CMK (cell line): Measurements from ENCODE around the gene PLEKHM1.

Source experiments
- DNase-seq: peaks from one replicate; pipeline ENCODE4 v3.0.0-alpha.2; 2010; ENCODE audit warnings: low read depth

The PLEKHM1 gene

GRCh38 chr17:45427181-45427835 is 63.2 kb downstream of the PLEKHM1 start:
- DNase-seq: no peak

- no peak for DNase-seq
Observed at GRCh38 chr17:45426561-45426960, 64.0 kb downstream of the PLEKHM1 start.

DNA sequence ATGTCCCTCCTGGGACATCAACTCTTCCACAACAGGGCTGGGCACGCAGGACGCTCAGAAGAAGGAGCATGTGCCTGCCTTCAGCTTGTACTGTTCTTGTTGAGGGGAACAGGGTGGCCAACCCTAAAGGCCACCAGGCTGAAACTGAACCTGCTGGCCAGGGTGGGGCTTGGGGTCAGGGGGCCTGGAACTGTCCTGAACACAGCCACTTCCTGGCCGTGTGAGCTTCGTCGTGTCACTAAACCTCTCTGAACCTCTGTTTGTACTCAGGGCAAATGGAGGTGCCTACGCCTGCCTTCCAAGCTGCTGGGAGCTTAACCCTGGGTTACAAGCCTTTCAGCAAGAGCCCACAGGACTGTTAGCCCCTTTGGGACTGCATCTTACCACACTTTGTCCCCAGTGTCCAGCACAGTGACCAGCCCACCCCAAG is 64.5 kb downstream of the PLEKHM1 start:
- no peak for DNase-seq

DNA sequence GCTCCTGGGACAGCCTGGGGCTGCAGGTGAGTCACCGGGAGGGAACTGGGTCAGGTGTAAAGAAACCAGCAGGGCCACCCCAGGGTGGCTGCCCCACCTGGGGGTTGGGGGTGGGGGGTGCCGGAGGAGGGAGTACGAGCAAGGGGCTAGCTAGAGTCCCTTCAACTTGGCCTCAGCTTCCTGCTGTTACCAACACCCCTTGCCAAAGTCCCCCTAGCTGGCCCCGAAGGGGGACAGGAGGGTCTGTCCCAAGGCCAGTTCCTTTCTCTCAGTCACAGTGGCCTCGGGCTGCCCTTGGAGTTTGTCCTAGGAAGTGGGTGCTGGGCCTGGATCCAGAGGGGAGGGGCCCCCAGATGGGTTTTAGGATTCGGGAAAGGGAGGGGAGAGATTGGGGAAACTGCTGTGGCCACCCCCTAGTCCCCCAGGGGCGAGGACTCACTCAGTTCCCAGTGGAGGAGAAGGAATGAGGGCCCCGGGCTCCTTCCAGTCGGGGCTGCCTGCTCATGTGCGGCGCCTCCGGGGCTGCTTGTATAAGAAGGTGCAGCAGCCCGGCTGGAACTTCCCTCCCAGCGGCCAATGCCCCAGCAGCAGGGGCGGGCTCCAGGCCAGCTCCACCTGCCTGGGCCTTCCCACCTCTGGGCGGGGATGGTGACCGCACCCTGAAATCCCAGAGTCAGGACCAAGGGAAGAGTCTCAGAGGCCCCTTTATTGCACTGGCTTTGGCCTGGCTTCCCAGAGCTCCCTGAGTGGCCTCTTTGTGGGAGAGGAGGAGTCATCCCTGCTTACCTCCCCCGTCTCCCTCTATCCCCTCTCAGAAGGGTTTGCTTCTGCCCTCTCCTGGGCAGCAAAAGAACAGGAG is 65.2 kb downstream of the PLEKHM1 start:
- DNase-seq: peak; percentile 89

DNA sequence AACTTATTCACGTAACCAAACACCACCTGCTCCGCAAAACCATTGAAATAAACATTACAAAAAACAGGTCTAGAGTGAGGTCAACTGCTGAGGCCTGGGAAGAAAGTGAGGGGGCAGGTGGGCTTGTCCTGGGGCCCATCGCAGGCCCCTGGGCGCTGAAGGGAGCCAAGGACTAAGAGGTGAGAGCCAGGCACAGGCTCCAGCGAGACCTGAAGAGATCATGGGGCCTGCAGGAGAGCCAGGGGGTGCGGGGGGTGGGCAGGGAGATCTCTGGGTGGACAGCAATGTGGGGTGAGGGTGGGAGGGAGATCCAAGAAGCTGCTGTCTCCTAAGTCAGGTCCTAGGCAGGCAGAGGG is 65.8 kb downstream of the PLEKHM1 start:
- no peak for DNase-seq

DNA sequence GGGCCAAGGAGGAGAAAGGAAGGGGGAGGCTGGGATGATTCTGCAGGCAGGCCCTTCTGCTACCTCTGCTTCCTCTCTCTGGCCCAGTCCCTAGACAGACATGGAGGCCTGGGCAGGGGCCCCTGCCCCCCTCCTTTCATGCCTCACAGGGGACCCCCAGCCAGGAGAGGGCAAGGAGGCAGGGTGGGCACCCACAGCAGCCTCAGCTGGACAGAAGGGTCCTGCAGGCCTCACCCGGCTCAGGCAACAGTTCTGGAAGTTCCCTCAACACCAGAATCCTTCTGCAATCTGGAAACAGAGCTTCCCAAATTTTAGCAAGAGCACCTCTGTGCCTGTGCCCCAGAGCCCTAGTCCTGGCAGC is 66.6 kb downstream of the PLEKHM1 start:
- DNase-seq: no peak

- DNase-seq: no peak
Observed at GRCh38 chr17:45423304-45423974, 67.1 kb downstream of the PLEKHM1 start.

DNA sequence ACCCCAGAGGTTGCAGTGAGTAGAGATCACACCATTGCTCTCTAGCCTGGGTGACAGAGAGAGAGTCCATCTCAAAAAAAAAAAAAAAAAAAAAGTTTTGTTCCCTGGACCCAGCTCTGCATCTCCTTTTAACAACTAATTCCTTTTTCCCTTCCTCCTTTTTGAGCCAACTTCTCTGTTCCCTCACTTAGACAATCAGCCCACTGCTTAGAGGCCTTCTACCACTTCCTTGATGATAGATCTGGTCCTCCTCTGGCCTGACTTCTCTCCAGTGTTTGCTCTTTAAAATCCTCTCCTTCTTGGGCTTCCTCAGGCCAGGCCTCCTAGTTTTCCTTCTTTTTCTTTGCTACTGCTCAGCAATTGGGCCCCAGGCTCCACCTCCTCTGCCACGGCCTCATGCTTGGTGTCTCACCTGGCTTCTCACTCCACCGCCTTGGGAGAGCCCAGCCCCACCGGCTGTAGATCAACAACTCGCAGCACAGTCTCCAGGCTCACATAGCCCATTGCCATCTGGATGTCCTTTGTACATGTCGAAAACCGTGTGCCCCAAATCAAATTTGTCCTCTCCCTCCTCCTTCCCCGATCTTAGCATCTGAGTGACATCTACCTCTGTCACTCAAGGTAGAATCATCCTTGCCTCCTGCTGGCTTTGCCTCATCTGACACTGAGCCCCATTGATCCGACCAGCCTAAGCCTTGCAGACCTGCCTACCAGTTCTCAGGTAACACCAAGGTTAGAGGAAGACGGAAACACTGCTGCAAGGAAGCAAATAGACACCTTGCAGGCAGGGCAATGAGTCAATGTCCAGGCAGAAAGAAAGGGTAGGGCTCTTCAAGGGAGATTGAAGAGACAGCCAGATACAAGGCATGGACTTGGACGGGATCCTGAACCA is 75.3 kb downstream of the PLEKHM1 start:
- DNase-seq: no peak

DNA sequence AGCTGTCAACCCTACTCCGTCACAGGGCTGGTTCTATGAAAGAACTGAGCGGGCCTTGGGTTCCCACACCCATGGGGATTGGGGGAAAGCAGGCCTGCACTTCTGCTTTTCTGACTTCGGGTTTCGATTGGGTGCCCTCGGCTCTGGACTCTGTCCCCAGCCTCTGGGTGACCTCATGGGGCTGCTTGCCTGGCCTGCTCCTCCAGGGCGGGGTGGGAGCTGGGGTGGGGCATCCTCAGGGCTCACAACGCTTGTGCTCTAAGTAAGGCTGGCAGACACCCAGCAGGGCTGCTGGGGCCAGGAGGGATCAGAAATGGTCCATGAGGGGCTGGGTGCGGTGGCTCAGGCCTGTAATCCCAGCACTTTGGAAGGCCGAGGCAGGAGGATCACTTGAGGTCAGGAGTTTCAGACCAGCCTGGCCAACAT is 77.0 kb downstream of the PLEKHM1 start:
- no peak for DNase-seq

DNA sequence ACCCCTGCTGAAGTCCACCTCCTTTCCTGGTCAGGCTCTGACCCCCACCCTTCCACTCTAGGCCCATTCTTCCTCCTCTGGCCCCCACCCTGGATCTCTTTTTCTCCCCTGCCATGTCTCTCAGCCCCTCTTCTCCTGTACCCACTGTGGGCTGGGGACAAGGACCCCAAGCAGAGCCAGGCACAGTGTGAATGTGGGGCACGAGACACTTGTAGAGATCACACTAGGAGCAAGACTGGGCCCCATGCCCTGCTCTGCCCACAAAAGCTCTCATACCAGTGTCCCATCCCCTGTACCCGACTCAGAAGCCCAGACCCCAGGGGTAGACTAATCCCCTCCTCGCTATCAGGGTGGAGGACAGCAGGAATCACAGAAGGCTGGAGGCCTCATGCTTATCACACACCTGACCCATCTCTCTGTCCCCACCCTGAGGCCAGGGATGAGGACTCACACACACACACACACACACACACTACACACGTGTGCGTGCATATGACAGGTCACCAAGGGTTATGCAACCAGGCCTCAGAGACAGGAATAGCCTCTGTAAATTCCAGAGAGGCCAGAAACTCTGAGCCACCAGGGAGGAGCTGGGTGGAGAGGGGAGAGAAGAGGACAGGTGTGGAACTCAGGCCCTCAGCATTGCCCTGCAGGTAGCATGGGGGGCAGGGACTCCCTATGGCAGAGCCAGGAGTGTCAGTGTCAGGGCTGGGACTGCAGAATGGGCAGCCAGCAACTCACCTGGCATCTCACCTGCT is 79.0 kb downstream of the PLEKHM1 start:
- no peak for DNase-seq

- DNase-seq: peak; percentile 99
Observed at GRCh38 chr17:45410144-45411091, 80.1 kb downstream of the PLEKHM1 start.

GRCh38 chr17:45409659-45410076 is 80.9 kb downstream of the PLEKHM1 start:
- peak; percentile 83 for DNase-seq

GRCh38 chr17:45408611-45409421 is 81.7 kb downstream of the PLEKHM1 start:
- DNase-seq: no peak

DNA sequence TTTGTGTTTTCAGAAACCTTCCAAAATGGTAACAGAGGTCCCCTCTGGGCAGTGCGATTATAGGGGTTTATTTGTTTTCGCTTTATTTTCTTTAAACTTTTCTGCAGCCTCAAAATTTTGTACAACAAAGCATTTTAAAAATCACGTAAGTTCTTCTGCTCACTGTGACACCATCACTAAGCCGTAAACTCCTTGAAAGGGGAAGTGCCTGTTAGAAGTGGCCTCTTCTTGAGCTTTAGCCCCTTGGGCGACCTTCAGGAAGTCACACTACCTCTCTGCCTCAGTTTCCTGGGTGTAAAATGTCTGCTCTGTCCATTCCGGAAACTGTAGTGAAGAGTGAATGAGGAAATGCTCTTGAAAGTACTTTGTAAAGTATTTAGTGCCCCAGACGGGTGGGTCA is 84.4 kb downstream of the PLEKHM1 start:
- no peak for DNase-seq

DNA sequence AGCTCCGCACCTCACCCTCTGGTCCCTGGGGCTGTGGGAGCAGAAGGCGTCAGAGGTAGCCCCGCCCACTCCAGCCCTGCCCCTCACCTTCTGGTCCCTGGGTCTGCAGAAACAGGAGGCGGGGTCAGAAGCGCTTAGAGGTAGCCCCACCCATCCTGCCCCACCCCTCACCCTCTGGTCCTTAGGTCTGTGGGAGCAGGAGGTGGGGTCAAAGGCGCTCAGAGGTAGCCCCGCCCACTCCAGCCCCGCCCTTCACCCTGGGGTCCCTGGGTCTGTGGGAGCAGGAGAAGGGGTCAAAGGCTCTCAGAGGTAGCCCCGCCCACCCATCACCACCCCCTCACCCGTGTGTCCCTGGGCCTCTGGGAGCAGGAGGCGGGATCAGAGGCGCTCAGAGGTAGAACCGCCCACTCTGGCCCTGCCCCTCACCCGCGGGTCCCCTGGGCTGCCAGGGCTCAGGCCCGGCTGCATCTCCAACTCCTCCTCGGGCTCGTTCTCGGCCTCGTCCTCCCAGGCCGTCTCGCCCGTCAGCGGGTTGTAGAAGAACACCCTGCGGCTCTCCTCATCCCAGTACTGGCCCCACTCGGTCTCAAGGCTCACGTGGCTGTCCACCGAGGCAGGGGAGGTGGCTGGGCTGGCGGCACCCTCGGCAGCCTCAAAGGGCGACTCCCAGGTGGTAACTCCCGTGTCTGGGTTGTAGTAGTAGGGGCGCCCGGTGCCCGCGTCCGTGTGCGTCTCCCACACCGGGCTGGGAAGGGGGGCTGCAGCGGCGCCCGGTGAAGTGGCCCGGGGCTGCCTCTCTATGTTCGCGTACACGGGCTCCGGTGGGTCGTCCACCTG is 85.1 kb downstream of the PLEKHM1 start:
- DNase-seq: no peak

GRCh38 chr17:45404870-45405249 is 85.7 kb downstream of the PLEKHM1 start:
- no peak for DNase-seq

GRCh38 chr17:45403906-45404490 is 86.5 kb downstream of the PLEKHM1 start:
- DNase-seq: no peak

DNA sequence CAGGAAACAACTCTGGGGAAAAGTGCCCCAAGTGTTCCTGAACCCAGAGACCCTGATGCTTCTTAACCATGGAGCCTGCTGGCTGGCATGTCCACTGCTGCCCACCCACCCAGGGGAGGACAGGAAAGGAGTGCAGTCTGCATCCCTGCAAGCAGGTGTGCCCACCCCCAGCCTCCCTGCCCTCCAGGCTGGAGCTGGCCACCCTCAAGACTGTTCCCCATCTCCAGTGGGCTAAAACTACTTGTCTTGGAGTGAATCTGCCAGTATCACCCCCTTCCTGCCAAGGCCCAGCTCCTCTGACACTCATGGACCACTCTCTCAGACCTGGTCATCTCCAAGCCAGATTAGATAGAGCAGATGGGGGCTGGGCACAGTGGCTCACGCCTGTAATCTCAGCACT is 87.6 kb downstream of the PLEKHM1 start:
- DNase-seq: no peak
